Measurements from ENCODE around the gene EYA4. TPM values are rescaled to one million over a fixed set of nuclear protein-coding genes. Genes with fewer than 3 reads are reported as not detected.

Gene EYA4
- total RNA-seq, 2 donors from 2014 or later: not detected

DNA sequence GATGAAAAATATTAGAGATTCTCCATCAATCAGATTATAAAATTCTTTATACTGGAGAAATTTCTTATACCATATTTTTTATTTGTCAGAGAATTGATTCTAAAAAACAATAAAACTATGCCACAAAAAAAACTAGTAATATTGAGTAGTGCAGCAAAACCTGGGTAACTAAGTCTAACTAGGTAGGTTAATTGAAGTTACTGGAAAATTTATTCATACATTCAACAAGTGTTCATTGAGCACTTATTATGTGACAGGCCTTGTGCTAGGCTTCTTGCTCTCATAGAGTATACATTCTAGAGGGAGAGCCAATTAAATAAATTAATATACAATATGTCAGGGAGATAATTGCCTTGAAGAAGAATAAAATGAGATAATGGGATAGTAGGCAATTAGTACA, 189.4 kb downstream of the EYA4 start:
- DNase-seq (ENCODE audit: low spot score in 2 of 2) (no peak), ATAC-seq (no peak)
- Mint-ChIP-seq H3K9me3 (no peaks in the 10 kb centered on the region), H3K36me3 (no peaks in the 10 kb centered on the region), H3K27ac (no peak overlapping the region)

DNA sequence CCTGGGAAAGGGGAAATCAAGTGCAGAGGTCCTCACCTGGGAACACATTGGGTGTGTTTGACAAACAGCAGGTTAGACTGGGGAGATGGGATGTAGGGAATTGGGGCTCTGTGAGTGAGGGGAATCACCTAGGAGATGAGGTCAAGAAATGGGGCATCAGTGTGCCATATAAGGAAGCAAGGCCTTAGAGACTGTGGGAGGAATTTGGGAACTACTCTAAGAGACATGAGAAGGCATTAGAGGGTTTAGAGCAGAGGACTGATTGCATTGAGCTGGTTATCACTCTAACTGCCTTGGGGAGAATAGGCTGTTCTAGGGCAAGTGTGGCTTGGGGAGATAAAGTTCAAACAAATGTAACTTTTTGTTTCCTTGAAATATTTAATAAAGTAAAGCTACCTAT, 189.9 kb downstream of the EYA4 start:
- no peak for DNase-seq (ENCODE audit: low spot score in 2 of 2)
- H3K9me3 Mint-ChIP-seq: no peaks in the 10 kb centered on the region
- no peaks in the 10 kb centered on the region for H3K36me3 Mint-ChIP-seq
- no peak overlapping the region for H3K27ac Mint-ChIP-seq
- ATAC-seq: no peak

DNA sequence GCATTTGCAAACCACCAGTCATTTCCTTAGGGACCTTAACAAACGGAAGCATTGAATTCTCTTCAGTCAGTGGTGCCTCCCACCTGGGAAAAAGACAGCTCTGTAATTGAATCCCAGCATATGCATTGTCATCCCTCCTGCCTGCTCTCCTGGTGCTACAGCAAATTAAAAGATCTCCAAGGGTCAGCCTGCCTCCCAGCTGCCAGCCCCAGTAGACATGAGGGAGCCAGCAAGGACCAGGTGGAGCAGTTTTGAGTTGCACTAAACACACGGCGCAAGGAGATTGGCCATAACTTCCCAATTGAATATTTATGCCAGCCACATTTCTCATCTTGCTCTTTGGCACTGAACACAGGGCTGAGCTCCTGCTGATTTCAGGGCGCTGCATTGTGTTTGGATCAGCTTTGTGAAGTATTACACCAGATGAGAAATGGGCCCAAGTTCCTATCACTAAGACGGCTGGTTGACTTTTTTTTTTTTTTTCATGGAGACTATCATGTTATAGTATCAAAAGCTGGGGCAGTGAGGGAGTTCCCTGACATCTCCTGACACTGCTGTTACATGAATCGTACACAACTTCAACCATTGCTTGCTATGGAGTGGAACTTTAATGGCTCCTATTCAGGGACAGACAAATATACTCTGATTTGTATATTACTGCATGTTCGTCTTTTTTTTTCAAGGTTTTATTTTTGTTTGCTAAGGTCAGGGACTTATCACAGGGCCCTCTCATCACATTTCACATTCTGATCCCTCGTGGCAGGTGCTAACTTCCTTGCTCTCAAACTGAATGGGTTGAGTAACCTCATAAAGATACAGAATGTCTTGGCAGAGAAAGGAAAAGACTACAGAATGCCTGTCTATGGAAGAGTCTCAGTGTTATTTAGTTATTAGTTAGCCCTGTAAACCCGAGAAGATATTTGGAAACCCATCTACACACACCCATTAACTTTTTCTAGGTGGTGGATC, 191.1 kb downstream of the EYA4 start:
- H3K36me3 Mint-ChIP-seq: no peaks in the 10 kb centered on the region
- no peak for ATAC-seq
- H3K27ac Mint-ChIP-seq: no peak overlapping the region
- no peak for DNase-seq (ENCODE audit: low spot score in 2 of 2)
- H3K9me3 Mint-ChIP-seq: no peaks in the 10 kb centered on the region

DNA sequence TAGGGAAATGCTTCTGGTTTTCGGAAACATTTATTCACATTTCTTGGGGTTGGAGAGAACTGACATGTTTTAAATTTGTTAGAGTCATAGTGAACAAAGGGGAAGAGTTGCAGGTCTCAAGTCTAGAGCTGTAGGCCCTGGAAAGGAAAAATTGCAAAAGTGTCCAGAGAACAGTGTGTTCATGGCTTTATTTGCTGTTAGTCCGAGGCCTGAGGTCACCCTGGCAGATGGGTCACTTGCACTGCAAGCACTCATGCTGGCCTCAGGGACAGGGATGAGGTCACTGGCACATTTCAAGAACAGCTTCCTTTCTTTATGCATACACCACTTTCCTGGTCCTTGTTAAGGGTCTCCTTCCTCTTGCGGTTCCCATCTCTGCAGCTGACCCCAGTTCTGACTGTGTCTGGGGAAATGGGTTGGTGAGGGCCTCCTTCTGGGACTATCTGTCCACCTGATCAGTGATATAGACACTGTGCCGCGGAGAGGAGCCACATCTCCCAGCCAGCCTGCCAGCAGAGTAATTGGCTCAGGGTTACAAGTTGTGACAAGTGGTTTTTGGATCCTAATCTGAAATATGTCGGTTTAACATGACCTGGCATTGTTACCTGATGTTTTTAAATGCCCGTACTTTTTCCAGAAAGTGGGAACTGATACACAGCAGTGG, 194.0 kb downstream of the EYA4 start:
- DNase-seq (ENCODE audit: low spot score in 2 of 2): no peak
- H3K9me3 Mint-ChIP-seq: no peaks in the 10 kb centered on the region
- no peak overlapping the region for H3K27ac Mint-ChIP-seq
- H3K36me3 Mint-ChIP-seq: no peaks in the 10 kb centered on the region
- no peak for ATAC-seq

DNA sequence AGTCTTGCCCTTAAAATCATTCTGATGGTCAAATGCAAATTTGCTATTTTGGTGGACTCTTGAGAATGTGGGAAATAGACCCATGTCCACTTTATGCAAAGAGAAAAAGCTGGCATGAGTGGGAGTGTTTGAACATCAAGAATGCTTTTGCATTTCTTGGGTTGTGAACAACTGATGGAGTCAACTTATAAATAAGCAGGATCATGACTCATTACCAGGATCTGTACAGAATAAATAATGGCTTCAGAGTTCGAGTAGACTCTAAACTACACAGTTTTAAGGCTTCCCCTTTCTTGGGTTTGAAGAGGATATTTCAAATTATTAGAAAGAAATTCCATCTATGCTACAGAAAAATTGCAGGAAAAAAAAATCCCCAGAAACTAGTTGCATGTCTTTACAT, 195.5 kb downstream of the EYA4 start:
- H3K9me3 Mint-ChIP-seq: no peaks in the 10 kb centered on the region
- no peaks in the 10 kb centered on the region for H3K36me3 Mint-ChIP-seq
- no peak overlapping the region for H3K27ac Mint-ChIP-seq
- DNase-seq (ENCODE audit: low spot score in 2 of 2): no peak
- no peak for ATAC-seq

DNA sequence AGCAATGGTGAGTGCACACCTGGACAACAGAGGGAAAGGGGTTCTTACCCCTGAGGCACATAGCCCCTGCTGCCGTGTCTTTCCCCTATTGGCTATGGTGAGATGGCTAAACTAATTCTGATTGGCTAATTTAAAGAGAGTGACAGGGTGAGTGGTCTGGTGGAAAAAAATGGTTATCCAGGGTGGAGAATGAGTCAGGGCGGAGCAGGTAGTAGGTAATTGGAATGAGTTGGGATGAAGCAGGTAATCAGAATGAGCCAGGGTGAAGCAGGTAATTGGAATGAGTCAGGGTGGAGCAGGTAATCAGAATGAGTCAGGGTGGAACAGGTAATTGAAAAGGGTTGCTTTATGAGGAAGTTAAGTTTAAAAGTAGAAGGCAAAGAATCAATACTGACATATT, 200.3 kb downstream of the EYA4 start:
- Mint-ChIP-seq H3K9me3 (no peaks in the 10 kb centered on the region), H3K27ac (no peak overlapping the region), H3K36me3 (no peaks in the 10 kb centered on the region)
- ATAC-seq (no peak), DNase-seq (ENCODE audit: low spot score in 2 of 2) (no peak)

DNA sequence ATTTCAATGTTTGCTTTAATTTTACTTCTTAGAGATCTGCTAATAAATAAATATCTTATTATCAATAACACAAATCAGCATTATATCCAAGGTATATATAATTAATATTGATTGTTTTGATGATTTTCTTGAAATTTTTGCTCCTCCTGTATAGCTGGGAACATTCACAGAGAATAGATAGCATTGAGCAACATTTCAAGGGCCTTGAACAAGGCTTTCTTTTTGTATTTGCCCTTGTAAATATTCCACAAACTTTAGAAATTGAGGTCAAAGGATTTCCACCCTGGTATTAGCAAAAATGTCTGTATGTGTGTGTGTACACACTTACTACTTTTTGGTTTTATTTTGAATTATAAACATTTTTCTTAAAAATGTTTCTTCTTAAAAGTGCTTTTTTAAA, 205.6 kb downstream of the EYA4 start:
- ATAC-seq (no peak), DNase-seq (ENCODE audit: low spot score in 2 of 2) (no peak)
- Mint-ChIP-seq H3K9me3 (no peaks in the 10 kb centered on the region), H3K27ac (no peak overlapping the region), H3K36me3 (no peaks in the 10 kb centered on the region)

DNA sequence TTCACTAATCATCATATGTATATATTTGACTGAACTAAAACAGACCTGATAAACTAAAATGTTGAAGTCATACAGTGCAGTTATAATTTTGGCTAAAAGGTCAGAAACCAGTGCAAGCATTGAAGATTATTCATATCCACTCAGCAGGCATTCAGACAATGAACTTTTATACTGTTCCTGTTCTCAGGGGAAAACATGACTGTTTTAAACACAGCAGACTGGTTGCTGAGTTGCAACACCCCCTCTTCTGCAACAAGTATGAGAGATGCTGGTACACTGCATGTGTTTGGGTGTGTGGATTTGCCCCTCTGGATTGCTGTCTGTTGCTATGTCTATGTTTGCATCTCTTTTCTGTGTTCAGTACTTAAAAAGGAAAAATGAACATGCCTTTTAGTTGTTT, 206.8 kb downstream of the EYA4 start:
- Mint-ChIP-seq H3K27ac (no peak overlapping the region), H3K9me3 (no peaks in the 10 kb centered on the region), H3K36me3 (no peaks in the 10 kb centered on the region)
- no peak for ATAC-seq
- no peak for DNase-seq (ENCODE audit: low spot score in 2 of 2)

DNA sequence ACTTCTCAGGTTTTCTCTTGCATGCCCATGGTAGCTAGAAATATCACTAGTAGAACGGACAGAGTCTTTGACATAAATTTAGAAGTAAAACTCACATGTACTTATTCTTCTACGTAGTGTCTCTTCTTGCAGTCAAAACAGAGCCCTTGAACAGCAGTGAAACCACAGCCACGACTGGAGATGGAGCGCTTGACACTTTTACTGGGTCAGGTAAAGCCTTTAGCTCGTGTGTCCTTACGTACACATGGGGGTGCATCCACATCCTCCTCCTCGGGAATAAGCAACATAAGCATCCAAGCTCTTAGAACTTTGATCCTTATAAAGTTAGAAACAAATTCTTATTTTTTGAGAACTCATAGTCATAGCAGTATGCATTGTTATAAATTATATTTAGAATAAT, 215.3 kb downstream of the EYA4 start:
- Mint-ChIP-seq H3K36me3 (no peaks in the 10 kb centered on the region), H3K27ac (no peak overlapping the region), H3K9me3 (no peaks in the 10 kb centered on the region)
- ATAC-seq (no peak), DNase-seq (ENCODE audit: low spot score in 2 of 2) (no peak)

DNA sequence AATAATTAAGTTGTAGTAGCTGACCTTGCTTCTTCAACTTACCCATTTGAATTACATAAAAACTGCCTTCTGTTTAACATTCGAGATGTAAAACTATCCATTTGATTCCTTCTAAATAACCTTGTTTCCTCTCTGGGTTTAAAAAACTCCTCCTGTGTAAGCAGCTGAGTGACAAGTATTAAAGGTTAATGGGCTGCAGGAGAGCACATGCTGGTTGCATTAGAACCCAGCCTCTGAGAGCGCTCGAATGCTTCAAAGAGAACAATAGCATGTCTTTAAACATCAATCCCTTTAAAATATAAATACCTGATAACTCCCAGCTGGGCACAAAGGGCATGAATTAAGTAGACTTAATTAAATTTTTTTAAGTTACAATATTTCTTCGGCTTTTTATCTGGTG, 215.8 kb downstream of the EYA4 start:
- DNase-seq (ENCODE audit: low spot score in 2 of 2): no peak
- ATAC-seq: no peak
- Mint-ChIP-seq H3K36me3 (no peaks in the 10 kb centered on the region), H3K9me3 (no peaks in the 10 kb centered on the region), H3K27ac (no peak overlapping the region)

DNA sequence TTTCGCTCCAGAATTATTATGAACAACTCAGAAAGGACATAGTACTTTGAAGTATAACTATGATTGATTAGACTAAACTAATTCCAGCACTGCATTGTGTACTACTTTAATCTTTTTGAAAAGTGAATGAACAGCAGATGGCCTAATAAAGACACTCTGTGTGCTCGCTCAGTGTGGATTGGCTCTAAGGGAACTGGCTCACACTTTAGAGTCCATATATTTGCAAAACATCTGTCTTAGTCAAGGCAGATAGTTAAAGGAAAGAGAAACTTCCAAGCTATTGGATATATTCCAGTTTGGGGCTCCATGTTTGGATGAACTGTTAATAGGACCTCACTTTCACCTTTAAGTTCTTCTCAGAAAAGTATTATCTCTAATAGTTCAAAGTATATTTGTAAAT, 218.9 kb downstream of the EYA4 start:
- DNase-seq (ENCODE audit: low spot score in 2 of 2): no peak
- Mint-ChIP-seq H3K36me3 (no peaks in the 10 kb centered on the region), H3K27ac (no peak overlapping the region), H3K9me3 (no peaks in the 10 kb centered on the region)
- ATAC-seq: no peak

DNA sequence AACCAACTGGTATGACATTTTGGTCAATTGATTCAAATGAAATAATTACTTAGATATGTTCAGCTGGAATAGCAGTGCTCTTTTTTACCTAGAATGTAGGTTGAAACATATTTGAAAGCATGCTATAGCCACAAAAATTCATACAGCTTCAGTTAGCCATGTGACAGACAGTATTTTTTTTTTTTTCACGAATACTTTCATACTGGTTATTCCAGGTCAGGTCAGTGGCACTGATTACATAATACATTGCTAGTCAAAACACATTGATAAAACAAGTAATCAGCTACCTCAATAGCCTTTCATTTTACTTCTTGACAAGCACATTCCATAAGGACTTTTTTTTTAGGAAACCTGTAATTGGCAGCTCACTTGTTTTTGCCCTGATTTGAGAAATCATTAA, 222.6 kb downstream of the EYA4 start:
- DNase-seq (ENCODE audit: low spot score in 2 of 2) (no peak), ATAC-seq (no peak)
- H3K9me3 Mint-ChIP-seq: peaks cover 0 to 4% of the 10 kb centered on the region in 2 donors
- no peak overlapping the region for H3K27ac Mint-ChIP-seq
- H3K36me3 Mint-ChIP-seq: no peaks in the 10 kb centered on the region

DNA sequence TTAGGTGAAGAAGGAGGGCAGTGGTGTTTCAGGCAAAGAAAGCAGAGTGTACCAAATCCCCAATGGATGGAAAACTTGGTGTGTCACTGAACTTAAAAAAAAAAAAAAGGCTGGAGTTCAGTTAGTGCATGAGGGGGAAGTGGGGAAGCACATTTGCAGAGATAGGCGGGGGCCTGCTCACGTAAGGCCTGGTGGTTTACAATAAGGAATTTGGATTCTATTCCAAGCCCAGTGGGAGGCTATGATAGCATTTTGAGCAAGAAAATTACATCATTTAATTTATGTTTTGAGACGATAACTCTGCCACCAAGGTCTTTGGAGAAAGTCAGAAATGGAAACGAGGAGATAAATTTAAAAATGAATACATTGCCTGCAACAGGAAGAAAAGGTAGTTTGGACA, 225.5 kb downstream of the EYA4 start:
- no peak overlapping the region for H3K27ac Mint-ChIP-seq

DNA sequence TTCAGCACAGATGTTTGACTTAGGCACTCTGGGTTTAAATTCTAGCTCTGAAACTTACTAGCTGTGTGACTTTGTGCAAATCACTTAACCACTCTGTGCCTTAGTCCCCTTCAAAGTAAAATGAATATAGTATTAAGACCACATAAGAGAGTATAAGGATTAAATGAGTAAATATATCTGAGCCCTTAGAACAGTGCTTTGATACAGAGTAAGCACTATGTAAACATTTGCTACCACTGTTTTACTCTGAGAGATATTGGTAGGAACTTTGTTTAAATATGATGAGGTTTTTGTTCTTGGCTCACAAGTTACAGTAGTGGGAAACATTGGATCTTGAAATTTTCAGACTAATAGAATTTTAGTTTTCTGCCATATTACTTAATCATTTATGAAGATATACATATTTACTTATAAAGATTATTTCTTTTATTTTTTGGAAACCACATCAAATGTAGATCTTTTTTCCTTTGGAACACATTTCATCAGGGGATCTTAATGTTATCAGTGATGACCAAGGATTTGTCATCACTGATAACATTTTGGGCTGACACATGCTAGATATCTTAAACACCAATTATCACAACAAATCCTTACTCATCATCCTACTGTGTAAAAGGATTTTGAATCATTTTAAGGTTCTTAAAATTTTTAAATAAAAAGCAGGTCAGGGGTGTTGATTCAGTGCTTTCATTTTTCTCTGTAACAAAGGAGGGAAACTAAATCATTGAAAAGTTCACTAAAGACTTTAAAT, 226.2 kb downstream of the EYA4 start:
- Mint-ChIP-seq H3K36me3 (no peaks in the 10 kb centered on the region), H3K27ac (no peak overlapping the region), H3K9me3 (peaks cover 0 to 4% of the 10 kb centered on the region in 2 donors)
- DNase-seq (ENCODE audit: low spot score in 2 of 2): no peak
- ATAC-seq: no peak

More for the DNA sequence above, 225.5 kb downstream of the EYA4 start:
- ATAC-seq (no peak), DNase-seq (ENCODE audit: low spot score in 2 of 2) (no peak)
- Mint-ChIP-seq H3K9me3 (peaks cover 0 to 4% of the 10 kb centered on the region in 2 donors), H3K36me3 (no peaks in the 10 kb centered on the region)

DNA sequence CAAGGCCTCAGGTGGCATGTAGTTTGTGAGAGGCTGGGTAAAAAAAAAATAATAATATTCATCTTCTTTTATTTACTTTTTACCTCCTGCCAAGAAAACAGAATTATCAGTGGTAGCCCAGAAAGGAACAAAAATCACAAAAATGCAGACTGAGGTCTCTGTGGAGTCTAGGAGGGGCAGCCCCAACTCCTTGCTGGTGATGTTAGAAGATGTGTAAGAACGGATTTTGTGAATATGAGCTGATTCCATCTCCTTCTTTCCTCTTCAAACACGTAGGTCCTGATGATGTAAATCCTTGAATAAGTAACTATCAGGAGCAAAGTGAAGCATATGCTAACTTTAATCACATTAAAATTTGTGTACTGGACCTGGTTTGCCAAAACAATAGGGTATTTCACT, 226.8 kb downstream of the EYA4 start:
- no peak for ATAC-seq
- H3K9me3 Mint-ChIP-seq: peaks cover 0 to 4% of the 10 kb centered on the region in 2 donors
- no peaks in the 10 kb centered on the region for H3K36me3 Mint-ChIP-seq
- H3K27ac Mint-ChIP-seq: no peak overlapping the region
- DNase-seq (ENCODE audit: low spot score in 2 of 2): no peak

DNA sequence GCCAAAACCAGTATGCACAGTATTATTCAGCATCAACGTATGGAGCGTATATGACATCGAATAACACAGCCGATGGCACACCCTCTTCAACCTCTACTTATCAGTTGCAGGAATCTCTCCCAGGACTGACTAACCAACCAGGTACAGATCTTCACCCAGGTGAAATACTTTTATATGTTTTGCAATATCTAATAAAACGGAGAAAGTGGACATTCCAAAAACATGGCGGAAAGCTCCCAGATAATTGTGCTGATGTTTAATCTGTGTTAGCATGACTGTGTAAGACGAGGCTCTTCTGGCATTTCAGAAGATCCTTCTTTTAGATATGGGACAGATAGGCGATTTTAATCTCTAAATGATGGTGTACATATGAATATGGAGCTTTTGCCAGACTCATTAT, 227.4 kb downstream of the EYA4 start:
- peaks cover 0 to 4% of the 10 kb centered on the region in 2 donors for H3K9me3 Mint-ChIP-seq
- H3K36me3 Mint-ChIP-seq: no peaks in the 10 kb centered on the region
- no peak for ATAC-seq
- no peak for DNase-seq (ENCODE audit: low spot score in 2 of 2)
- H3K27ac Mint-ChIP-seq: no peak overlapping the region

DNA sequence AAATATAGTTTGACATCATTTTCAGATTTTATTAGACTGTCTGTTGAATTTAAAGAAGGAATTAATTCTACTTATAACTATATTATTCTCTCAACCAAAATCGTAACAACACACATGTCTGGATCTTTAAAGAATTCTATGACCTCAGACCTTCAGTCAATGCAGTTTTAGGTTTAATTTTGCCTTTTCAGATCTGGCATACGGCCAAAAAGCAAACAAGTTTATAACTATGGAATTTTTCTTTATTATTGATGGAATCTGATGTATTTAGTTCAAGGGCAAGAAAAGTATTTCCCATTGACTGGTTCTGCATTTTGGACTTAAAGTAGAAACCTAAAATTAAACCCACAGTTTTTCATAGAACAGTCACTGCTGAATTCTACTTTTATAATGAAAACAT, 233.4 kb downstream of the EYA4 start:
- Mint-ChIP-seq H3K9me3 (no peaks in the 10 kb centered on the region), H3K36me3 (no peaks in the 10 kb centered on the region), H3K27ac (no peak overlapping the region)
- ATAC-seq (no peak), DNase-seq (ENCODE audit: low spot score in 2 of 2) (no peak)
